ENCODE measurements around the gene NTNG1. TPM values are rescaled to one million over a fixed set of nuclear protein-coding genes. Genes with fewer than 3 reads are reported as not detected.

The NTNG1 gene
- total RNA-seq, 4 donors from 2014 or later, result 0.41 to 1.3 TPM; not detected in 2

DNA sequence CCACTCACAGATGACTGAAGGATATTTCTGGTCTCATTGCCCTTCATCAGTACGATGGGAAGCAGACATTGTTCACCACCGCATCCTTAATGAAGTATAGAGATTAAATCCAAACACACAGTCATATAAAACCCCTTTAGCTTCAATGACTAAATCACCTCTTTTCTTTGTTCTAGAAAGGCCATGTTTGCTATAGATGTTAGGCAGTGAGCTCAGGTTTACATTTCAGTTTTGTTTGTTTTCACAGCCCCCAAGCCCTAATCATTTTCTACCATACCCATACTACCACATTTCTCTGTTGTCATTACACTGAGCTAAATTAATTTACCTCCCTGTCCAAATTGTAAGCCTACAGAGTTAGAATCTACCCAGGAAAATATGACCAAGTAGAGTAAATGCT, 385.1 kb downstream of the NTNG1 start:
- H3K4me1 ChIP-seq, result peaks cover 0 to 26% (median 6%) of the 10 kb centered on the region in 3 donors
- intact Hi-C loops (cut with DNase I), result no loop called here
- no peaks in the 10 kb centered on the region for H3K27me3 ChIP-seq
- H3K36me3 ChIP-seq, result no peaks in the 10 kb centered on the region
- no peak overlapping the region for H3K27ac ChIP-seq
- H3K4me3 ChIP-seq, result no peak overlapping the region
- H3K9me3 ChIP-seq, result no peaks in the 10 kb centered on the region
- no peak for DNase-seq
- TF ChIP-seq, protein P1, sequence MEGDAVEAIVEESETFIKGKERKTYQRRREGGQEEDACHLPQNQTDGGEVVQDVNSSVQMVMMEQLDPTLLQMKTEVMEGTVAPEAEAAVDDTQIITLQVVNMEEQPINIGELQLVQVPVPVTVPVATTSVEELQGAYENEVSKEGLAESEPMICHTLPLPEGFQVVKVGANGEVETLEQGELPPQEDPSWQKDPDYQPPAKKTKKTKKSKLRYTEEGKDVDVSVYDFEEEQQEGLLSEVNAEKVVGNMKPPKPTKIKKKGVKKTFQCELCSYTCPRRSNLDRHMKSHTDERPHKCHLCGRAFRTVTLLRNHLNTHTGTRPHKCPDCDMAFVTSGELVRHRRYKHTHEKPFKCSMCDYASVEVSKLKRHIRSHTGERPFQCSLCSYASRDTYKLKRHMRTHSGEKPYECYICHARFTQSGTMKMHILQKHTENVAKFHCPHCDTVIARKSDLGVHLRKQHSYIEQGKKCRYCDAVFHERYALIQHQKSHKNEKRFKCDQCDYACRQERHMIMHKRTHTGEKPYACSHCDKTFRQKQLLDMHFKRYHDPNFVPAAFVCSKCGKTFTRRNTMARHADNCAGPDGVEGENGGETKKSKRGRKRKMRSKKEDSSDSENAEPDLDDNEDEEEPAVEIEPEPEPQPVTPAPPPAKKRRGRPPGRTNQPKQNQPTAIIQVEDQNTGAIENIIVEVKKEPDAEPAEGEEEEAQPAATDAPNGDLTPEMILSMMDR (IDR thresholded peaks at IDR 0.05), result no peak
- TF ChIP-seq POLR2A (IDR thresholded peaks at IDR 0.05), result no peak
- 83 to 92% methylated on average over 2 of the region's 2 CpGs for WGBS, 2 donors

DNA sequence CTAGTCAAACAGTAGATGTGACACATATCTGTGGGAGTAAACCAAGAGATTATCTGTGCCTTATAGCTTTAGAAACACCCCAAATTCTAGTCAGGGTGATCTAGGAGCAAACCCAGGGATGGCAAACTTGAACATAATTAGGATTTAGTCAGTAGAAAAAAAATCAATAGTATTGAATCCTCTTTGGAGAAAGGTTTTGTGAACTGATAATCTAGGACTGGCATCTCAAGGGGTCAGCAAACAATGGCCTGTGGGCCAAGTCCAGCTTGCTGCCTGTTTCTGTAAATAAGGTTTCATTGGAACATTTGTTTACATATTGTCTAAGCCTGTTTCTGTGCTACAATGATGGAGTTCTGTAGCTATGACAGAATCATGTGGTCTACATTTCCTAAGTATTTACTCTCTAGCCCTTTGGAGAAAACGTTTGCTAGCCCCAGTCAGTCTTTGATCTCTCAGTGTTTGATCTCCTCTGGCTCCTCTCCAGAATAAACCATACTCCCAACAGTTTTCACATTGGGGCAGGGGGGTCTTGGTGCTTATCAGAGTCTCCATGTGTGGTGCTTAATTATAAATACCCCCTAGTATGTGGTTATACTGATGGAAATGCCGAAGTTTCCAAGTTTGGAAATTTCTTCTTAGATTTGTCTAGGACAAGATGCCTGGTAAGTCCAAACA, 385.8 kb downstream of the NTNG1 start:
- TF ChIP-seq, protein P1 (IDR thresholded peaks at IDR 0.05), result no peak
- no peak for TF ChIP-seq POLR2A (IDR thresholded peaks at IDR 0.05)
- H3K27me3 ChIP-seq, result no peaks in the 10 kb centered on the region
- no peak for DNase-seq
- intact Hi-C loops (cut with DNase I), result no loop called here
- no peaks in the 10 kb centered on the region for H3K9me3 ChIP-seq
- peaks cover 5 to 32% (median 8%) of the 10 kb centered on the region in 3 donors for H3K4me1 ChIP-seq
- no peak overlapping the region for H3K27ac ChIP-seq
- WGBS, 2 donors, result 51 to 53% methylated on average over 2 of the region's 2 CpGs
- H3K36me3 ChIP-seq, result no peaks in the 10 kb centered on the region
- H3K4me3 ChIP-seq, result no peak overlapping the region

DNA sequence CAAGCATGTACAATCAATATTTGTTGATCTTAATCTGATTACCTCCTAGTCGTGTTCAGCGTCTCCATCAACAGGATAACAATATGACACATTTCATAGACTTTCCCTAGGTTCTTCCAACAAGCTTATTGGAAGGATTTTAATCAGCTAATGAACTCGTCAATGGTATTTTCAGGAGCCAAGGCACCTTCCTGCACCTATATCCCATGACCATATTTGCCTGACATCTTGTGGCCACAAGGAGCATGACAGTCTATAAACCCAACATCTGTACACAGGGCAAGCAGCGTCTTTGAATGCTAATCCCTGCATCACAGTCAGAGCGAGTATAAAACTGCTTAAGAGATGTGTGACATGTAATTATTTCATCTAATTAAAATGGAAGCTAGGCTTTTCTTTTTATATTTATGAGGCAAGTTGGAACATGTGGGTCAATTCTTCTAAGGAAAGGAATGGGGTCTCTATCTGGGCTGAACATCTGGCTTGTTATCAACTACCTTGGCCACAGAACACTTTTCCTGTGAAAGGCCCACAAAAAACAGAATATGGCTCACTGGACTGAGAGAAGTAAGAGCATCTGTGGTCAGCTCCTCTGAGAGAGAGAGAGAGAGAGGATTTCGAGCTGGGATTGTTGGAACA, 388.8 kb downstream of the NTNG1 start:
- H3K27me3 ChIP-seq, result no peaks in the 10 kb centered on the region
- no peaks in the 10 kb centered on the region for H3K9me3 ChIP-seq
- intact Hi-C loops (cut with DNase I), result no loop called here
- no peak for DNase-seq
- H3K4me1 ChIP-seq, result peaks cover 14 to 53% (median 28%) of the 10 kb centered on the region in 3 donors
- no peaks in the 10 kb centered on the region for H3K36me3 ChIP-seq
- H3K4me3 ChIP-seq, result no peak overlapping the region
- WGBS, 2 donors, result 27 to 31% methylated on average over 6 of the region's 6 CpGs
- TF ChIP-seq POLR2A (IDR thresholded peaks at IDR 0.05), result no peak
- TF ChIP-seq, protein P1 (IDR thresholded peaks at IDR 0.05), result peak; percentile 69 to 93 (median 82)
- peak overlapping the region in 3 of 4 donors; percentile 34 to 86 (median 81) for H3K27ac ChIP-seq

DNA sequence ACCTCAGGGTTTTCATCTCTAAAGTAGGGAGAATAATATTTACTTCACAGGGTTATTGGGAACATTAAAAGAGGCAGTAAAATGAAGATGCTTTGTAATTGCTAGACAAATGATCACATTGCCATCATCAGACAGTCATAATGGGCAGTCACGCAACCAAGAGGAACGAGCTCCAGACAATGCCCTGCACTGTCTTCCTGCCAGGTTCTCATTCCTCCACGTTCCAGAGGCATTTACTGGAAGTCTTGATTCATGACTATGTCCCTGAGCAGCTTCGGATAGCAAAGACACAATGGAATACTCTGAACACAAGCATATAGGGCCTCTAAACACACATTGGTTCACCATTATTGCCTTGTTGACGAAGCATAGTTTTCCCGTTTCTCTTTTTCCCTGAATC, 389.7 kb downstream of the NTNG1 start:
- no peak for DNase-seq
- Histone ChIP-seq H3K4me1 (peaks cover 20 to 62% (median 37%) of the 10 kb centered on the region in 3 donors), H3K36me3 (no peaks in the 10 kb centered on the region), H3K9me3 (no peaks in the 10 kb centered on the region), H3K4me3 (no peak overlapping the region), H3K27ac (peak overlapping the region; percentile 34 to 86 (median 64)), H3K27me3 (no peaks in the 10 kb centered on the region)
- intact Hi-C loops (cut with DNase I), result no loop called here
- TF ChIP-seq, protein P1 (IDR thresholded peaks at IDR 0.05), result no peak
- TF ChIP-seq POLR2A (IDR thresholded peaks at IDR 0.05), result no peak
- 34 to 36% methylated on average over 6 of the region's 6 CpGs for WGBS, 2 donors

All from esophagus squamous epithelium (tissue), 5 donors.